GM10847 (cell line): ENCODE data around the gene SLC19A1.

Experiments used
- POLR2A ChIP-seq: IDR thresholded peaks from 2 replicates; pipeline ENCODE4 v1.6.1; 2011; ENCODE audit not compliant: insufficient read length; ENCODE audit errors: extremely low read depth

The SLC19A1 gene

DNA sequence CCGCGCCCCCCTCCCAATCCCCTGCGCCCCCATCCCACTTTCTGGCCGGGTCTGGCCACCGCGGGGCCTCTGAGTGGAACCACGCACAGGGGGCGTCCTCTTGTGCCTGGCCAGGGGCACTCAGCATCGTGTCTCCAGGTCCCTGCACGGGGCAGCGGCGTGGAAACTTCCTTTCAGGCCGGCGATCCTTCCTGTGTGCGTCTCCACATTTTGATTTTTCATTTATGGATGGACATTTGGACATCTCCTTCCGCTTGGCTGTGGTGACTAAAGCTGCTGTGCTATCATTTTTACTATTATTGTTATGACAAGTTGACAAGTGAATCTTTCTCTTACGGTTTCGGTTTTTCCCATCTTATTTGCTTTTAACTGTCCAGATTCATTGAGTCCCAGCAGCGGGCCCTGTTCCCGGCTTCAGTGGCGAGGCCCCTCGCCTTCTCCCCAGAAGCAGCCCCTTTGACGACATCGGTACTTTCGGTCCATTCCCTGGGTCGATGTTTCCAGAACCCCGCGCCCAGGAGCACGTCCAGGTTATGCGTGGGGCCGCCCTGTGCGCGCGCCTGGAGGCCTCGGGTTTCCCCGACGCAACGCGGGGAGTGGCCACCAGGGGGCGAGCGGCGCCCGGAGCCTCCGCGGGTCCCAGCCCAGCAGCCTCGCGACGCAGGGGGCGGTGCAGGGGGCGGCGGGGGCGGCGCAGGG is 12.4 kb upstream of the SLC19A1 start:
- no peak for TF ChIP-seq POLR2A

- TF ChIP-seq POLR2A = no peak
Measured at GRCh38 chr21:45552696-45553391, 10.6 kb upstream of the SLC19A1 start.

GRCh38 chr21:45551783-45552695 is 9.8 kb upstream of the SLC19A1 start:
- no peak for TF ChIP-seq POLR2A

DNA sequence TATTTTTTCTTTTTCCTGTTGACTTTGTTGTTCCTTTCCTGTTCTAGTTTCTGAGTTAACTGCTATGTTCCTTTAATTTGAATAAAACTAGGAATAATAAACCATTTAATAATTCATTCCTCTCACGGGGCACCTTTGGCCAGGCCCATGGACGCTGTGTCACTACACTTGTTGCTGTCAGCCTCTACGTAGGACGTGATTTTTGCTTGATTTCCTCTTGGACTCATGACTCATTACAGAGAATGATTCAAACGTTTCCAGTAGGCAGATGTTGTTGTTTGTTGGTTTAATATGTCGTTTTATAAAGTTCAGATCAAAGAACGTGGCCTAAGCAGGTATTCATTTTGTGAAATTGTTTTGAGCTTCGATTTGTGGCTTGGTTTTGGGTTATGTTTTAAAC is 9.1 kb upstream of the SLC19A1 start:
- no peak for TF ChIP-seq POLR2A

- TF ChIP-seq POLR2A = no peak
Measured at GRCh38 chr21:45550522-45551210, 8.4 kb upstream of the SLC19A1 start.

DNA sequence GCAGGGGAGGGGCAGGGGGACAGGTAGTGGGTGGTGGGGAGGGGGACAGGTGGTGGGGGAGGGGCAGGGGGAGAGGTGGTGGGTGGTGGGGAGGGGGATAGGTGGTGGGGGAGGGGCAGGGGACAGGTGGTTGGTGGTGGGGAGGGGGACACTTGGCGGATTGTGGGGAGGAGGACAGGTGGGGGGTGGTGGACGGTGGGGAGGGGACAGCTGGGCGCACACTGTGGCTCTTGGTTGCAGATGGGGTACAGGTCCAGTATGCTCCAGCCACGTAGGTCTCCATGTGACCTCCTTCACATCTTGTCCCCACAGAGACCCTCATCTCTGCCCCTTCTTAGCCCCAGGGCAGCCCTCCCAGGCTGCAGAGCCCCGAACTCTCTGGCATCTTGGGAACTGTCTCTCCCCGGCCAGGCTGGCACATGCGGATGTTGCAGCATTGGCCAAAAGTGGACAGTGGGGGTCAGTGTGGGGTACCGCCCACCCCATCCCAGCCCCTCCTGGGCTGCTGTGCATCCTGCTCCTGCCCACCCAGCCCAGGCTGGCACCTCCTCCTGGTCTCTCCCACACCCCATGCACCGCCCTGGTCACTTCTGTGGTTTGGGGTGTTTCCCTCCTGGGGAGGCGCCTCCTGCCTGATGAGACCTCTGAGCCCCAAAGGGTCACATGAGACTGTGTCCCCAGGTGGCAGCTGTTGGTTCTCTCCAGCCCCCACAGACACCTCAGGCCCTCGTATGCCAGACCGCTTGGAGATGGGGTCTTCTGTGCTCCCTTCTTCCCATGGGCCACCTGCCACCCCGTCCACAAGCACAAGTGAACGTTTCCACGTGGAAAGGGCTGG is 7.6 kb upstream of the SLC19A1 start:
- no peak for TF ChIP-seq POLR2A

GRCh38 chr21:45548711-45549491 is 6.7 kb upstream of the SLC19A1 start:
- no peak for TF ChIP-seq POLR2A

- TF ChIP-seq POLR2A = no peak
Measured at GRCh38 chr21:45547545-45547900, 5.3 kb upstream of the SLC19A1 start.

DNA sequence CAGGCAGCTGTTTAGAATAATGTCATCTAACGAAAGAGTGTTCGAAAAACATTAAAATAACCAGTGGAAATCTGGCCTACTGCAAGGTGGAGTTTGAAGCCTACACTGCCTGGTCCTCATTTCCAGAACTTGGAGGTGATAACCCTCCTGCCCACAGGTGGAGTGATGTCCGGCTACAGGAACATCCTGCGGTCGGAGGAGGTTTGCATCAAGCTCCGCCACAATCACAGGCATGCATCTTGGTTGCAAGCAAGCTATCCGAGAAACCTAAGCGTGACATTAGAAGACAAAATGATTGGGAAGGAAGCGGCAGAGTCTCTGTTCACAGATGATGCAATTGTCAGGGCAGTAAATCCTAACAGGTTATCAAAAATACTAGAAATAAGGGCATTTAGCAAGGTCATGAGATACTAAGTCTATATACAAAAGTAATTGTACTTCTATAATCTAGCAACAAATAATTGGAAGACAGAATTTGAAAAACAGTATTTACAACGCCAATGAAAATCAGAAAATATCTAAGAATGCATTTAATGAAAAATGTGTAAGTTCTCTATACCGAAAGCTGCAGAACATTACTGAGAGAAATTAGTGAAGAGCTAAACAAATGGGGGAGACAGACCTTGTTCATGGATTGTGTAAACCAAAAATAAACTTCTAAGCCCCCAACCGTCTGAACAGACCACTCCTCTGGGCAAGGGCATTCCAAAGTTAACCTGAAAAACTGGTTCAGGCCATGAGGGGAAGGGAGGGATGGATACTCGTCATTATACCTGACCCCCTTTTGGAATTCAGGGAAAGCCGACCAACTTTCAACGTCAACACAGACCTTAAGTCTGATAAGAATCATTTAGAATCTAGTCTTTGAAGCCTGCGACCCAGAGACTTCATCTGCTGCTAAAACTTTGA is 4.7 kb upstream of the SLC19A1 start:
- no peak for TF ChIP-seq POLR2A

- TF ChIP-seq POLR2A = no peak
Measured at GRCh38 chr21:45545691-45546531, 3.7 kb upstream of the SLC19A1 start.

DNA sequence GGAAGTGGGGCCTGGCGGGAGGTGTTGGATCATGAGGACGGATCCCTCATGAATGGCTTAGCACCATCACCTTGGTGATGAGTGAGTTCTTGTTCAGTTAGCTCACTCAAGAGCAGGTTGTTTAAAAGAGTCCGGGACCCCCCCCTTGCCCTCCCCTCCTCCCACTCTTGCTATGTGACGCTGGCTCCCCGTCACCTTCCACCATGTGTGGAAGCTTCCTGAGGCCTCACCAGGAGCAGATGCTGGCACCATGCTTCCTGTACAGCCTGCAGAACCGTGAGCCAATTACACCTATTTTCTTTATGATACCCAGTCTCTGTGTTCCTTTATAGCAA is 3.0 kb upstream of the SLC19A1 start:
- no peak for TF ChIP-seq POLR2A

DNA sequence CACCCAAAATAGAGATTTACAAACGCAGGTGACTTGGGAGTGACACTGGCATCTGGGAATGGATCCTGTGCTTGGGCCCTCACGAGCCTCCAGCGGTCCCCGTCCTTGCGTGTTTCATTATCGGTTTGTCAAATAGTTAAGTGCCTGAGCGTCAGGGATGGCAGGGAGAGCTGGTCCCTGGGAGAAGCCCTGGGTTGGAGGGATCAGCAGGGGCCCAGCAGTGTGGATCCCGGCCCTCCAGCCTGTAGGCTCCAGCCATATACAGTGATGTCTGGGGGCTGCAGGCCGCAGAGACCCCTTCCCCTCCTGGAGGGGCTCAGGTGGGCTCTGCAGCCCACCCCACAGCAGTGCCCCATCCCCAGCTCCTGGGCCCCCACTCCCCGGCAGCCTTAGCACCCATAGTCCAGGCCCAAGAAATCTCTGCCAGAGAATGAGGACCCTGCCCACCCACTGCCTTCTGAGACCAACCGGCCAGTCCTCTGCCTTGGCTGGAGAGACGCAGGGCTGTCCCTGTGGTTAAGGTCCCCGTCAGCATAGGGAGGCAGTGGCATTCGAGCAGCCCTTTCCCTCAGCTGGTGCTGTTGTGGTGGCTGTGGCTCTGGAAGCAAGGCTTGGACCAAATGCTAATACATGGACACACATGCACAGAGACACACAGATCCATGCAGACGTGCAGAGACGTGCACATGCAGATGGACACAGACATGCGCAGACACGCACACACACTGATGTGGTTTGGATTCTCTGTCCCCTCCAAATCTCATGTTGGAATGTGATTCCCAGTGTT is 2.4 kb upstream of the SLC19A1 start:
- TF ChIP-seq POLR2A = no peak
